Transverse colon (tissue), 4 donors: ENCODE data around the gene RAC2. TPM values are rescaled to one million over a fixed set of nuclear protein-coding genes. Genes with fewer than 3 reads are reported as not detected.

Experiments used
- DNase-seq: peaks from one replicate; pipeline ENCODE4 v3.0.0-alpha.2; 2019
- H3K27ac ChIP-seq, 4 donors: fragments of 200-600 bp; sonication (generic); 2 replicates each; pipeline ENCODE4 v1.5.1; 2016 to 2018; ENCODE audit warnings: inconsistent platforms in 4 of 4
- H3K27me3 ChIP-seq: fragments of 200-600 bp; sonication (generic); 2 replicates; pipeline ENCODE4 v1.5.1; 2017; ENCODE audit warnings: inconsistent platforms
- H3K36me3 ChIP-seq, 4 donors: fragments of 200-600 bp; sonication (generic); 2 replicates each; pipeline ENCODE4 v1.5.1; 2017 to 2019; ENCODE audit warnings: inconsistent platforms in 4 of 4
- H3K4me1 ChIP-seq, 4 donors: fragments of 200-600 bp; sonication (generic); 2 replicates each; pipeline ENCODE4 v1.5.1; 2017 to 2020; ENCODE audit warnings: inconsistent platforms in 4 of 4
- H3K4me3 ChIP-seq, 4 donors: fragments of 200-600 bp; sonication (generic); 1 replicate in 1 of 4; 2 replicates in 3 of 4; pipeline versions ENCODE4 v1.5.1 to v1.6.1; 2017 to 2019; ENCODE audit warnings: inconsistent platforms in 4 of 4
- H3K9me3 ChIP-seq, 2 donors: fragments of 200-600 bp; sonication (generic); 2 replicates each; pipeline ENCODE4 v1.5.1; 2017 to 2019; ENCODE audit warnings: inconsistent platforms in 2 of 2
- EP300 ChIP-seq: sonication (generic); formaldehyde crosslinking; IDR thresholded peaks from one replicate; pipeline ENCODE4 v1.6.1; 2017; ENCODE audit warnings: antibody characterized with exemption, low read depth
- POLR2A ChIP-seq: fragments of 450-650 bp; IDR thresholded peaks from one replicate; pipeline ENCODE4 v1.6.1; 2016; ENCODE audit warnings: antibody characterized with exemption, mild to moderate bottlenecking, moderate library complexity
- POLR2AphosphoS5 ChIP-seq, 3 donors: sonication (generic); formaldehyde crosslinking; IDR thresholded peaks; one replicate each; pipeline ENCODE4 v1.6.1; 2016; ENCODE audit warnings: antibody characterized with exemption in 3 of 3
- WGBS, 2 donors: methylation state at CpG; one replicate each; pipeline ENCODE4 v1.1.5; 2018; ENCODE audit warnings: low coverage in 1 of 2; 5-methylcytosine and 5-hydroxymethylcytosine counted together
- in situ Hi-C, 4 donors: fragments of 200-750 bp; cut with MboI; loops; one replicate each; pipeline versions ENCODE4 v1.15.0 to v1.15.1; 2017; ENCODE audit warnings: low sequenced_read_pairs in 3 of 4, low pct_ligation_motif_present in 1 of 4, low pct_unique_long_range_greater_than_20kb in 1 of 4
- intact Hi-C: fragments of 100-400 bp; cut with DNase I; formaldehyde crosslinking; loops from one replicate; pipeline ENCODE4 v1.15.1; 2023; ENCODE audit warnings: low total_unique reads
- total RNA-seq, 4 donors: library from RNA; depleted of rRNA; stranded (reverse); fragments of >200 nt; gene quantifications; one replicate each; pipeline ENCODE4 v1.1.0, GENCODE V29; 2016
- TF ChIP-seq, protein P1 (sequence below), 5 experiments: fragments of 200-600 bp in 3 of 5; fragments of 450-650 bp in 2 of 5; sonication (generic) in 3 of 5; IDR thresholded peaks; 1 replicate in 2 of 5; 2 replicates in 3 of 5; pipeline ENCODE4 v1.5.1; 2016 to 2017; ENCODE audit warnings: antibody characterized with exemption in 5 of 5, inconsistent platforms in 3 of 5, mild to moderate bottlenecking in 2 of 5, moderate library complexity in 1 of 5

Gene RAC2
- total RNA-seq, 4 donors from 2014 or later = 5.2 to 36.3 (median 24.0) TPM

DNA sequence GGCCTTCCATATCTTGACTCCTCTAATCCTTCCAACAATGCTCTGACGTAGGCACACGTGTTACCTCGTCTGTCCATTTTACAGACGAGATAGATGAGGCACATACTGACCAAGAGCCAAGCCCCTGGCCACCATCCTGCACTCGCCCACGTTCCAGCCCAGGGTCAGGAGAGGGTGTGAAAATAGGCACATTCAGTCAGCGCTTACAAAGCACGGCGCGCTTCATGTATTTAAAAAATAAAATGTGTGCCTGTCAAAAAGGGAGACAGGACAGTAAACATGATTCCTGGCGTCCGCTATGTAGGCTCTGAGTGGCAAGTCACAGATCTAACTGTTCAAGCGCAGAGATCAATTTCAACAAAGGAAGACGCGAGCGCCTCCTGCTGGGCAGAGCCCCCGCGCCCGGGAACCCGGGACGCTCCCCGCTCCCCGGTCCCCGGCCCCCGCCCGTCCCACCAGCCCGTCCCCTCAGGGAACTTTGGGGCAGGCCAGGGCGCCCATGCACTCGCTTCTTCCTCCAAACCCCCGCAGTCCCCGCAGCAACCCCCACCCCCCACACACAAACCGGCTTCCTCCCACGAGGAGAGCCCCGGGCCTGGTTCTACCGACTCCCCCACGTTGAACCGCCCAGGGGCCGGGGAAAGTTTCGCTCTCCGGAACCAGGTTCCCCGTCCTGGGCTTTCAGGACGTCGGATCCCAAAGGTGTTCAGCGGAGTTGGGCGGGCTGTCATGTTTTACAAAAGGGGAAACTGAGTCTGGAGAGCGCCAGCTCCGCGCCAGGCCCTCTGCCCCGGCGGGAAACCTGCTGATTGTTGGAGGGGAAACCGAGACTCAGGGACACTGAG is 45.6 kb downstream of the RAC2 start:
- intact Hi-C loops (loop anchor here (1.0 kb wide), 1 partner anchor 32 kb away; no protein-coding TSS in a partner anchor), in situ Hi-C loops (no loop called here)
- Histone ChIP-seq H3K27me3 (no peaks in the 10 kb centered on the region), H3K27ac (peak overlapping the region; percentile 94 to 100 (median 96)), H3K4me1 (peaks cover 21 to 40% (median 37%) of the 10 kb centered on the region in 4 donors), H3K4me3 (peak overlapping the region; percentile 47 to 83 (median 62)), H3K36me3 (no peaks in the 10 kb centered on the region), H3K9me3 (no peaks in the 10 kb centered on the region)
- 1% methylated on average over 48 of the region's 51 CpGs; no CpG with 5 or more reads in 1 of the 2 donors for WGBS, 2 donors
- DNase-seq = peak; percentile 94
- TF ChIP-seq POLR2A = no peak
- TF ChIP-seq EP300 = no peak
- TF ChIP-seq, protein P1, sequence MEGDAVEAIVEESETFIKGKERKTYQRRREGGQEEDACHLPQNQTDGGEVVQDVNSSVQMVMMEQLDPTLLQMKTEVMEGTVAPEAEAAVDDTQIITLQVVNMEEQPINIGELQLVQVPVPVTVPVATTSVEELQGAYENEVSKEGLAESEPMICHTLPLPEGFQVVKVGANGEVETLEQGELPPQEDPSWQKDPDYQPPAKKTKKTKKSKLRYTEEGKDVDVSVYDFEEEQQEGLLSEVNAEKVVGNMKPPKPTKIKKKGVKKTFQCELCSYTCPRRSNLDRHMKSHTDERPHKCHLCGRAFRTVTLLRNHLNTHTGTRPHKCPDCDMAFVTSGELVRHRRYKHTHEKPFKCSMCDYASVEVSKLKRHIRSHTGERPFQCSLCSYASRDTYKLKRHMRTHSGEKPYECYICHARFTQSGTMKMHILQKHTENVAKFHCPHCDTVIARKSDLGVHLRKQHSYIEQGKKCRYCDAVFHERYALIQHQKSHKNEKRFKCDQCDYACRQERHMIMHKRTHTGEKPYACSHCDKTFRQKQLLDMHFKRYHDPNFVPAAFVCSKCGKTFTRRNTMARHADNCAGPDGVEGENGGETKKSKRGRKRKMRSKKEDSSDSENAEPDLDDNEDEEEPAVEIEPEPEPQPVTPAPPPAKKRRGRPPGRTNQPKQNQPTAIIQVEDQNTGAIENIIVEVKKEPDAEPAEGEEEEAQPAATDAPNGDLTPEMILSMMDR (IDR thresholded peaks at IDR 0.05) = peak; percentile 77 to 94 (median 90)
- peak in 1 of 3 donors; percentile 37 for TF ChIP-seq POLR2AphosphoS5 (IDR thresholded peaks at IDR 0.05)

DNA sequence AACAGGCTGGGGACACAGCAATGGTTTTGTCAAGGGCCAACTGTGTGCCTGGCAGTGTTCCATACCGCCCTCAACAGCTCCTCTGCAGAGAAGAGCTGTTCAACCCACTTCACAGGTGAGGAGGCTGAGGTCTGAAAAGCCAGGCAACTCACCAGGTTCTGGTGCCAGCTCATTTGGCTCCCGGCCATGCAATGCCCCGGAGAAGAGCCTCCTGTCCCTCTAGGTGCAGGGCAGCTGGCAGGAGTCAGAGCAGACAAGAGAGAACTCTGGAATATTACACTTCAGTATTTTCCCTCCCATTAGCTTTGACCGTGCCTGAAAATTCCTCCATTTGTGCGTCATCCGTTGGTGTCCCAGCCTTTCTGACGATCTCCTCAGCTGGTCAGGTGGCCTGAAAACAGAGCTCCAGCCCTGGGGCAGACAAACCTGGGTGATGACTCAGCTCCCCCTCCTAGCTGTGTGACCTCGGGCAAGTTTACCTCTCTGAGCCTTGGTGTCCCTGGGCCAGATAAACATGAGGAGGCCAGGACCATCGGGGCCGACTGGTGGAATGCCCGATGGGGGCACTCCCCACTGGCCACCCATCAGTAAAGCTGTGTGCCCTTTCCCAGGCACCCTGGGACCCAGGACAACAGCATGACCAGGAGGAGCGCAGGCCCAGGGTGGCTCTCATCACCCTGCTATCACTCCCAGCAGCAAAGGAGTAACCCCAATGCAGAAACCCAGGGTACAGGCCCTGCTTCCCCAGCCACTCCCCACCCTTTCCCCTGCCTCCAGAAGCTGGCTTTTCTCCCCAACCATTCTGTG is 46.4 kb downstream of the RAC2 start:
- Histone ChIP-seq H3K4me3 (peak overlapping the region in 2 of 4 donors; percentile 47 to 66), H3K27ac (peak overlapping the region; percentile 94 to 100 (median 96)), H3K9me3 (no peaks in the 10 kb centered on the region), H3K4me1 (peaks cover 21 to 48% (median 45%) of the 10 kb centered on the region in 4 donors), H3K36me3 (no peaks in the 10 kb centered on the region), H3K27me3 (no peaks in the 10 kb centered on the region)
- in situ Hi-C loops (no loop called here), intact Hi-C loops (loop anchor here (1.0 kb wide), 1 partner anchor 31 kb away; no protein-coding TSS in a partner anchor)
- 37% methylated on average over 12 of the region's 12 CpGs; no CpG with 5 or more reads in 1 of the 2 donors for WGBS, 2 donors
- peak; percentile 72 for DNase-seq
- TF ChIP-seq, protein P1 (IDR thresholded peaks at IDR 0.05) = no peak
- TF ChIP-seq EP300 = no peak
- peak in 1 of 3 donors; percentile 17 for TF ChIP-seq POLR2AphosphoS5 (IDR thresholded peaks at IDR 0.05)

DNA sequence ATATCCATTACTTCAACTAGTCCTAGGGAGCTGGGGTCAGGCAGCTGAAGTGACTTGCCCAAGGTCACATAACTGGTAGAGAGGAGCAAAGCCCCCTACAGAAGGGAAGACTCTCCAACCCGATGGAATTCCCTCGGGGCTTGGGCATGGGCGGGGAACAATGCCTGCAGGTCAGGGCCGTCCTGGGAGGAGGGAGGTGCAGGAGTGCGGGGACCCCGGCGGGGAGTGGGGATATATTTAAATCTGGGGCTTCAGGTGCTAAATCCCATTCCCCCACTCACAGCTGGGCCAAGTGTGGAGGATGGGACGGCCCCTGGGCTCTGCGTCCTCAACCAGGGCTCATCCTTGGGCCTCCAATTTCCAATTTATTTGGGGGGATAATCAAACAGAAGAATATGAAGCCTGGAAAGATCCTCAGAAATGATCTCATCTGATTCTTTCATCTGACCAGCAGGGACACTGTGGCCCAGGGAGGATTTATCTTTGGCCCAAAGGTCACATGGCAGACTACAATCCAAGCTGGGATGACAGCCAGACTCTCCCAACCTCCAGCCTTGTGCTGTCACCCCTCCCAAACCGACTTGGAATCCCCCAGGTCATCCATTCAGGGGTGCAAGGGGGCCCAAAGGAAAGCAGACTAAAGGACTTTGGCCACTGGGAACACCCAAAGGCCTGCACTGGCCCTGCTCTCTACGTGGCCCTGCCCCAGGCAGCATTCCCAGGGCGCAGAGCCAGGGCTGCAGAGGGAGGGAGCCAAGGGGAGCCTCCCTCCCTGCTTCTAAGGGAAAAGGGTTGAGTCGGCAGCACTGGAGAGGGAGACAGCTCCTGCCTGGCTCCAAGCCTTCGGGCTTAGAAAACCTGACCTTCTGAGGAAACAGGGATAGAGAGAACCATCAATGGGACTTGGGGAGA is 47.3 kb downstream of the RAC2 start:
- no peak overlapping the region for H3K4me3 ChIP-seq
- H3K36me3 ChIP-seq = no peaks in the 10 kb centered on the region
- H3K4me1 ChIP-seq = peaks cover 21 to 56% (median 48%) of the 10 kb centered on the region in 4 donors
- TF ChIP-seq POLR2A = peak; percentile 40
- peak in 2 of 3 donors; percentile 63 to 80 for TF ChIP-seq POLR2AphosphoS5 (IDR thresholded peaks at IDR 0.05)
- TF ChIP-seq EP300 = peak; percentile 50
- TF ChIP-seq, protein P1 (IDR thresholded peaks at IDR 0.05) = peak; percentile 15 to 73 (median 32)
- no peaks in the 10 kb centered on the region for H3K9me3 ChIP-seq
- 39% methylated on average over 14 of the region's 14 CpGs; no CpG with 5 or more reads in 1 of the 2 donors for WGBS, 2 donors
- H3K27ac ChIP-seq = peak overlapping the region; percentile 94 to 100 (median 96)
- H3K27me3 ChIP-seq = no peaks in the 10 kb centered on the region
- intact Hi-C loops = no loop called here
- in situ Hi-C loops = no loop called here
- DNase-seq = peak; percentile 91
